Keratinocyte (primary cell): ENCODE results near the gene KCNJ6. TPM values are rescaled to one million over a fixed set of nuclear protein-coding genes. Genes with fewer than 3 reads are reported as not detected.
"Not testable (repeated sequence)": the region's sequence is repeated elsewhere in the genome, so short reads cannot be mapped to it uniquely, and the experiment has no call there.

ENCODE experiments used
- DNase-seq: peaks from one replicate; pipeline ENCODE4 v3.0.0-alpha.2; 2011; ENCODE audit warnings: low read depth, missing footprints, low spot score
- FAIRE-seq: peaks from 2 replicates; lab custom pipeline; 2011; peaks lifted over from hg19 to GRCh38; lab: Jason Lieb, UNC
- H2AFZ ChIP-seq: 2 replicates; pipeline ENCODE4 v1.6.0; 2012; ENCODE audit warnings: low read length, control low read depth, inconsistent platforms; ENCODE audit not compliant: control insufficient read depth
- H3K27ac ChIP-seq: 2 replicates; pipeline ENCODE4 v1.5.1; 2011; ENCODE audit warnings: low read length; ENCODE audit not compliant: control insufficient read depth, insufficient read depth
- H3K27me3 ChIP-seq: 3 replicates; pipeline ENCODE4 v1.6.0; 2011; ENCODE audit warnings: low read length; ENCODE audit not compliant: control insufficient read depth, insufficient read depth; ENCODE audit errors: extremely low read depth
- H3K36me3 ChIP-seq, 2 experiments: 2 replicates in 1 of 2; 3 replicates in 1 of 2; pipeline ENCODE4 v1.5.1; 2011; ENCODE audit warnings: low read length in 2 of 2, mild to moderate bottlenecking in 1 of 2; ENCODE audit not compliant: control insufficient read depth in 2 of 2, insufficient read depth in 2 of 2; ENCODE audit errors: extremely low read depth in 1 of 2
- H3K4me1 ChIP-seq: 3 replicates; pipeline ENCODE4 v1.5.1; 2011; ENCODE audit warnings: low read length; ENCODE audit not compliant: control insufficient read depth, insufficient read depth; ENCODE audit errors: extremely low read depth
- H3K4me2 ChIP-seq: 3 replicates; pipeline ENCODE4 v1.6.0; 2011; ENCODE audit warnings: low read depth, low read length; ENCODE audit not compliant: control insufficient read depth, insufficient read depth; ENCODE audit errors: extremely low read depth
- H3K4me3 ChIP-seq, 3 experiments: fragments of 200-600 bp in 1 of 3; sonication (generic) in 1 of 3; 2 replicates in 2 of 3; 3 replicates in 1 of 3; pipeline ENCODE4 v1.5.1; 2011 to 2016; ENCODE audit warnings: low read length in 3 of 3, mild to moderate bottlenecking in 3 of 3, control low read depth in 2 of 3, inconsistent platforms in 1 of 3, low read depth in 1 of 3, mixed read lengths in 1 of 3, mixed run types in 1 of 3, moderate library complexity in 1 of 3; ENCODE audit not compliant: control insufficient read depth in 2 of 3, insufficient read depth in 2 of 3; ENCODE audit errors: extremely low read depth in 1 of 3
- H3K79me2 ChIP-seq: 2 replicates; pipeline ENCODE4 v1.6.0; 2012; ENCODE audit warnings: low read length; ENCODE audit not compliant: control insufficient read depth, insufficient read depth
- H3K9ac ChIP-seq: 3 replicates; pipeline ENCODE4 v1.6.0; 2011; ENCODE audit warnings: low read length; ENCODE audit not compliant: control insufficient read depth, insufficient read depth; ENCODE audit errors: extremely low read depth
- H3K9me1 ChIP-seq: 3 replicates; pipeline ENCODE4 v1.6.0; 2011; ENCODE audit warnings: low read length; ENCODE audit not compliant: control insufficient read depth, insufficient read depth; ENCODE audit errors: extremely low read depth
- H3K9me3 ChIP-seq: 2 replicates; pipeline ENCODE4 v1.5.1; 2012; ENCODE audit warnings: low read depth, low read length; ENCODE audit not compliant: control insufficient read depth
- H4K20me1 ChIP-seq: 3 replicates; pipeline ENCODE4 v1.6.0; 2011; ENCODE audit warnings: low read length; ENCODE audit not compliant: control insufficient read depth, insufficient read depth; ENCODE audit errors: extremely low read depth
- CTCF ChIP-seq, 3 experiments: IDR thresholded peaks in 1 of 3; conservative IDR thresholded peaks in 1 of 3; optimal IDR thresholded peaks in 1 of 3; 2 replicates in 2 of 3; 3 replicates in 1 of 3; pipeline versions ENCODE3 to v1.5.1; 2011; ENCODE audit warnings: low read length in 3 of 3, mild to moderate bottlenecking in 3 of 3, moderate library complexity in 2 of 3, control low read depth in 1 of 3, inconsistent platforms in 1 of 3; ENCODE audit not compliant: insufficient read depth in 2 of 3; ENCODE audit errors: extremely low read depth in 1 of 3
- EZH2 ChIP-seq: IDR thresholded peaks from one replicate; pipeline ENCODE4 v1.6.1; 2012; ENCODE audit warnings: inconsistent platforms, mild to moderate bottlenecking, low read length, moderate library complexity
- dilution Hi-C: fragments of 300-500 bp; cut with MboI; formaldehyde crosslinking; loops from one replicate; pipeline ENCODE4 v1.7.0; 2020; ENCODE audit warnings: low sequenced_read_pairs; ENCODE audit not compliant: extremely low pct_ligation_motif_present
- polyA plus RNA-seq, 5 experiments: library from polyadenylated mRNA; depleted of rRNA in 3 of 5; stranded (reverse) in 3 of 5; stranded (forward) in 1 of 5; unstranded in 1 of 5; fragments of >200 nt; gene quantifications; 1 replicate in 1 of 5; 2 replicates in 3 of 5; 3 replicates in 1 of 5; pipeline versions ENCODE4 v1.2.1 to v1.2.3, GENCODE V29; 2011 to 2012; ENCODE audit warnings: missing spikeins in 2 of 5, low read depth in 1 of 5, low replicate concordance in 1 of 5

Gene KCNJ6
- polyA plus RNA-seq, 1 donor (not counting 4 experiments of a cell fraction or from before 2014, with no cell fraction given) = not detected

- TF ChIP-seq EZH2 (no peak), CTCF (optimal IDR thresholded peaks at IDR 0.05 in 1 of 3, IDR thresholded peaks at IDR 0.05 in 1 of 3, conservative IDR thresholded peaks at IDR 0.05 in 1 of 3; ENCODE audit: extremely low read depth in 1 of 3, insufficient read depth in 2 of 3, low read length in 3 of 3) (no peak)
- dilution Hi-C loops = loop anchor here (25.0 kb wide), 1 partner anchor 209 kb away; no protein-coding TSS in a partner anchor
- Histone ChIP-seq H3K9me3 (no peaks in the 10 kb centered on the region), H3K4me2 (no peak overlapping the region), H2AFZ (no peak overlapping the region), H3K4me3 (no peak overlapping the region), H3K36me3 (no peaks in the 10 kb centered on the region), H3K27ac (no peak overlapping the region), H3K27me3 (peaks cover 19% of the 10 kb centered on the region), H3K4me1 (no peaks in the 10 kb centered on the region), H4K20me1 (no peaks in the 10 kb centered on the region), H3K9ac (no peak overlapping the region), H3K79me2 (no peaks in the 10 kb centered on the region), H3K9me1 (no peaks in the 10 kb centered on the region)
- FAIRE-seq = no peak
- DNase-seq = no peak
Measured at GRCh38 chr21:37921091-37921490, 4.8 kb upstream of the KCNJ6 start.

- peaks cover 27% of the 10 kb centered on the region for H3K27me3 ChIP-seq
- not testable (repeated sequence) for H3K4me2 ChIP-seq, H3K9me3 ChIP-seq, H3K9me1 ChIP-seq, H3K4me3 ChIP-seq, H3K4me1 ChIP-seq, H3K36me3 ChIP-seq, DNase-seq, H3K79me2 ChIP-seq, H3K27ac ChIP-seq, H4K20me1 ChIP-seq, H2AFZ ChIP-seq, H3K9ac ChIP-seq, FAIRE-seq
- dilution Hi-C loops = loop anchor here (25.0 kb wide), 1 partner anchor 208 kb away; no protein-coding TSS in a partner anchor
Measured at GRCh38 chr21:37920302-37920701, 4.0 kb upstream of the KCNJ6 start.

DNA sequence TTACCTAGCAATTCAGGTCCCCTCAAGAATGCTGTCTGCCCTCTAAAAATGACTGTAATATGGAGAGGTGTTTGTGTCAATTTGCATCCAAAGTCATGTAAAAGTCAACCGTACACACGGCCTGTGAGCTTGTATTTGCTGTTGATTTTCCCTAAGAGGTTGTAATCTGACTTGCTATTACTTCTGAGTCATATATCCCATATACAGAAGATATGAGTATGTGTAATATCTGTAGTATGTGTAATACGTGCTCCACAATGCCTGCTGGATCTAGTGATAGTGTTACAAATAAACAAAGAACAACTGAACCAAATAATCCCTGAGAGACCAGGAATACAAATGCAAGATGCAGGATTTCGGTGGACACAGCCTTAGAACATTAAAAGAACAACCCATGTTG is 1.4 kb upstream of the KCNJ6 start:
- FAIRE-seq = no peak
- Histone ChIP-seq H3K9me3 (no peaks in the 10 kb centered on the region), H3K27me3 (peaks cover 45% of the 10 kb centered on the region), H4K20me1 (peaks cover 2% of the 10 kb centered on the region), H3K79me2 (no peaks in the 10 kb centered on the region), H3K9me1 (no peaks in the 10 kb centered on the region), H2AFZ (no peak overlapping the region), H3K4me3 (no peak overlapping the region), H3K36me3 (no peaks in the 10 kb centered on the region), H3K27ac (no peak overlapping the region), H3K4me1 (no peaks in the 10 kb centered on the region), H3K9ac (no peak overlapping the region), H3K4me2 (no peak overlapping the region)
- TF ChIP-seq EZH2 = no peak
- dilution Hi-C loops = loop anchor here (25.0 kb wide), 1 partner anchor 205 kb away; no protein-coding TSS in a partner anchor
- no peak for DNase-seq
